Measurements from ENCODE around the gene GRIP2.

Gene GRIP2

GRCh38 chr3:14457999-14458398 lies 82.1 kb downstream of the GRIP2 start:
- intact Hi-C loops (cut with DNase I; ENCODE audit: low total_unique reads) = loop anchor here (10.0 kb wide), 1 partner anchor 333 kb away; the partner anchor contains the start of genes CHCHD4 and TMEM43
- no peak for TF ChIP-seq CTCF (IDR thresholded peaks at IDR 0.05)
- Histone ChIP-seq H3K36me3 (peaks cover 0 to 11% (median 8%) of the 10 kb centered on the region in 3 donors), H3K9me3 (no peaks in the 10 kb centered on the region), H3K27me3 (no peaks in the 10 kb centered on the region), H3K4me1 (peaks cover 0 to 46% (median 36%) of the 10 kb centered on the region in 4 donors), H3K27ac (no peak overlapping the region), H3K4me3 (no peak overlapping the region)
- no peak for DNase-seq

GRCh38 chr3:14457481-14457880 lies 82.7 kb downstream of the GRIP2 start:
- Histone ChIP-seq H3K27ac (no peak overlapping the region), H3K4me3 (no peak overlapping the region), H3K36me3 (peaks cover 0 to 7% (median 4%) of the 10 kb centered on the region in 3 donors), H3K9me3 (no peaks in the 10 kb centered on the region), H3K27me3 (no peaks in the 10 kb centered on the region), H3K4me1 (peaks cover 3 to 51% (median 40%) of the 10 kb centered on the region in 4 donors)
- intact Hi-C loops (cut with DNase I; ENCODE audit: low total_unique reads) = loop anchor here (10.0 kb wide), 1 partner anchor 333 kb away; the partner anchor contains the start of genes CHCHD4 and TMEM43
- TF ChIP-seq CTCF (IDR thresholded peaks at IDR 0.05) = no peak
- DNase-seq = no peak

GRCh38 chr3:14456794-14457193 lies 83.3 kb downstream of the GRIP2 start:
- no peak overlapping the region for H3K4me3 ChIP-seq
- H3K9me3 ChIP-seq = no peaks in the 10 kb centered on the region
- no peak for DNase-seq
- no peak for TF ChIP-seq CTCF (IDR thresholded peaks at IDR 0.05)
- H3K36me3 ChIP-seq = peaks cover 0 to 7% (median 4%) of the 10 kb centered on the region in 3 donors
- H3K27me3 ChIP-seq = no peaks in the 10 kb centered on the region
- peaks cover 10 to 51% (median 42%) of the 10 kb centered on the region in 4 donors for H3K4me1 ChIP-seq
- no peak overlapping the region for H3K27ac ChIP-seq
- intact Hi-C loops (cut with DNase I; ENCODE audit: low total_unique reads) = loop anchor here (10.0 kb wide), 1 partner anchor 332 kb away; the partner anchor contains the start of genes CHCHD4 and TMEM43

GRCh38 chr3:14455571-14456317 lies 84.4 kb downstream of the GRIP2 start:
- TF ChIP-seq CTCF (IDR thresholded peaks at IDR 0.05) = no peak
- H3K27ac ChIP-seq = no peak overlapping the region
- intact Hi-C loops (cut with DNase I; ENCODE audit: low total_unique reads) = loop anchor here (10.0 kb wide), 1 partner anchor 331 kb away; the partner anchor contains the start of genes CHCHD4 and TMEM43
- H3K27me3 ChIP-seq = no peaks in the 10 kb centered on the region
- peaks cover 0 to 7% (median 4%) of the 10 kb centered on the region in 3 donors for H3K36me3 ChIP-seq
- H3K9me3 ChIP-seq = no peaks in the 10 kb centered on the region
- H3K4me3 ChIP-seq = no peak overlapping the region
- no peak for DNase-seq
- H3K4me1 ChIP-seq = peaks cover 10 to 47% (median 35%) of the 10 kb centered on the region in 4 donors

DNA sequence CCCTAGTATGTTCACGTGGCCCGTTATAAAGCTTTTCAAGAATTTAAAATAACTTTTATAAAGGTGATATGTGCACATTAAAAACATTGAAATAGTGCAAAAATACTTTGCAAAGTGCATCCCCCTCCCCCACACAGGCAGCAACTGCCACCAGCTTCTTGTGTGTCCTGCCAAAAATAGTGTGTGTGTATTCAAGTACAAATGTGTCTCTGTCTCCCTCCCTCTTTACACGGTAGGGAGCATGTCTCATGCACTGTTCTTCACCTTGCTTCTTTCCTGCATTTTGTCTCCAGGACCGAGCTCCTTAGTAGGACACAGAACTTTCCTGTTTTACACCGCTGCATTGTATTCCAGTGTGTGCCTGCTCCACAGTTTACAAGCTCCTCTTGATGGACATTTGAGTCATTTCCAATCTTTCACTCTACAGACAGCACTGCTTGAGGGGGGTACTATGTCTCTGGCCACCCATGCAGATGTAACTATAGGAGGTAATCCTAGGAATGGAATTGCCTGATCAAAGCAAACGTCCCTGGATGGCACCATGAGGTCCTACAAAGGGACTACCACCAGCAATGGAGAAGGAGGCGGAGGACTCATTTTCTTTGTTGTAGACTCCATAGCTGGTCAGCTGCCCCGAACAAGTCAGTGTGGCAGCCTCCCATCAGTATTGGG lies 85.4 kb downstream of the GRIP2 start:
- H3K9me3 ChIP-seq = no peaks in the 10 kb centered on the region
- H3K4me3 ChIP-seq = no peak overlapping the region
- TF ChIP-seq CTCF (IDR thresholded peaks at IDR 0.05) = no peak
- peaks cover 0 to 15% (median 4%) of the 10 kb centered on the region in 3 donors for H3K36me3 ChIP-seq
- H3K4me1 ChIP-seq = peaks cover 10 to 42% (median 29%) of the 10 kb centered on the region in 4 donors
- peak overlapping the region in 1 of 2 donors; percentile 82 for H3K27ac ChIP-seq
- H3K27me3 ChIP-seq = no peaks in the 10 kb centered on the region
- DNase-seq = no peak
- intact Hi-C loops (cut with DNase I; ENCODE audit: low total_unique reads) = loop anchor here (10.0 kb wide), 1 partner anchor 330 kb away; the partner anchor contains the start of genes CHCHD4 and TMEM43

All from tibial artery (tissue), 4 donors.